ENCODE measurements around the gene ARHGEF12. TPM values are rescaled to one million over a fixed set of nuclear protein-coding genes. Genes with fewer than 3 reads are reported as not detected.

Gene ARHGEF12
- polyA plus RNA-seq, 3 donors, result 0.25 to 0.87 (median 0.27) TPM

GRCh38 chr11:120308081-120308480 is 28.1 kb upstream of the ARHGEF12 start:
- WGBS (ENCODE audit: insufficient coverage), result 91% methylated on average over 6 of the region's 7 CpGs
- Mint-ChIP-seq H3K27me3 (ENCODE audit: low read depth in 3 of 3) (peaks cover 18 to 41% (median 19%) of the 10 kb centered on the region in 3 donors), H3K4me1 (peaks cover 1% of the 10 kb centered on the region), H3K9me3 (no peaks in the 10 kb centered on the region), H3K36me3 (no peaks in the 10 kb centered on the region), H3K4me3 (no peak overlapping the region), H3K27ac (peak overlapping the region in 1 of 7 donors; percentile 41)
- Histone ChIP-seq H3K9ac (ENCODE audit: insufficient read depth, low read length, poor library complexity, severe bottlenecking) (no peak overlapping the region), H3K4me1 (ENCODE audit: control insufficient read depth in 1 of 2, insufficient read depth in 2 of 2, low read length in 2 of 2) (no peaks in the 10 kb centered on the region), H4K20me1 (ENCODE audit: insufficient read depth, low read length) (no peaks in the 10 kb centered on the region), H3K27me3 (ENCODE audit: control insufficient read depth in 2 of 2, insufficient read depth in 2 of 2, low read length in 2 of 2) (peaks cover 19 to 45% of the 10 kb centered on the region in 2 donors), H3K4me2 (replicated peaks; ENCODE audit: extremely low read depth, low read length, poor library complexity, severe bottlenecking) (no peak overlapping the region), H3K9me3 (replicated peaks in 1 of 2; ENCODE audit: control insufficient read depth in 1 of 2, insufficient read depth in 1 of 2, low read length in 2 of 2) (no peaks in the 10 kb centered on the region), H3K79me2 (ENCODE audit: insufficient read depth, low read length) (no peaks in the 10 kb centered on the region), H3K27ac (ENCODE audit: low read depth in 1 of 2, low read length in 2 of 2) (no peak overlapping the region), H3K36me3 (replicated peaks in 1 of 2; ENCODE audit: control insufficient read depth in 1 of 2, insufficient read depth in 2 of 2, low read length in 2 of 2) (no peaks in the 10 kb centered on the region), H3K4me3 (replicated peaks in 1 of 3; ENCODE audit: low read depth in 2 of 3, low read length in 3 of 3) (no peak overlapping the region), H2AFZ (ENCODE audit: insufficient read depth, low read depth, low read length, poor library complexity, severe bottlenecking) (no peak overlapping the region)
- intact Hi-C loops (cut with micrococcal nuclease), result no loop called here
- no peak for TF ChIP-seq CTCF (IDR thresholded peaks at IDR 0.05)
- no peak for DNase-seq

DNA sequence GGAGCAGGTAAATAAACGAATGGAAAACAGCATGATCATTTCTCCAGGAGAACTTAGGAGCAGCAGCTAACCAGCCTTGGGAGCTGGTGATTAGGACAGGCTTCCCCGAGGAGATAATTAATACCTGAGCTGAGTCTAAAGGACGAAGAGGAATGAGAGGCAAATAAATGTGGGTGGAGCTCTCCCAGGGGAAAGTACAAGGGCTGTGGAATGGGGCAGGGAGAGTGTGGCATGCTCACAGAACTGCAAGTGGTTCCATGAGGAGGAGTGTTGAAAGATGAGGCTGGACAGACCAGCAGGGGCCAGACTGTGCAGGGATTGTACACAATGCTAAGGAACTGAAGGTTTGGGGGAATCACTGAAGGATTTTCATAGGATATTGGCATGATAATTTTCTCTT is 25.3 kb upstream of the ARHGEF12 start:
- Histone ChIP-seq H3K4me3 (replicated peaks in 1 of 3; ENCODE audit: low read depth in 2 of 3, low read length in 3 of 3) (no peak overlapping the region), H3K4me2 (replicated peaks; ENCODE audit: extremely low read depth, low read length, poor library complexity, severe bottlenecking) (no peak overlapping the region), H2AFZ (ENCODE audit: insufficient read depth, low read depth, low read length, poor library complexity, severe bottlenecking) (no peak overlapping the region), H3K79me2 (ENCODE audit: insufficient read depth, low read length) (no peaks in the 10 kb centered on the region), H3K9ac (ENCODE audit: insufficient read depth, low read length, poor library complexity, severe bottlenecking) (no peak overlapping the region), H4K20me1 (ENCODE audit: insufficient read depth, low read length) (no peaks in the 10 kb centered on the region), H3K27me3 (ENCODE audit: control insufficient read depth in 2 of 2, insufficient read depth in 2 of 2, low read length in 2 of 2) (peaks cover 21 to 60% of the 10 kb centered on the region in 2 donors), H3K36me3 (replicated peaks in 1 of 2; ENCODE audit: control insufficient read depth in 1 of 2, insufficient read depth in 2 of 2, low read length in 2 of 2) (no peaks in the 10 kb centered on the region), H3K9me3 (replicated peaks in 1 of 2; ENCODE audit: control insufficient read depth in 1 of 2, insufficient read depth in 1 of 2, low read length in 2 of 2) (no peaks in the 10 kb centered on the region), H3K4me1 (ENCODE audit: control insufficient read depth in 1 of 2, insufficient read depth in 2 of 2, low read length in 2 of 2) (no peaks in the 10 kb centered on the region), H3K27ac (ENCODE audit: low read depth in 1 of 2, low read length in 2 of 2) (no peak overlapping the region)
- H3K4me1 Mint-ChIP-seq, result no peaks in the 10 kb centered on the region
- H3K4me3 Mint-ChIP-seq, result no peak overlapping the region
- 90% methylated on average over 3 of the region's 3 CpGs for WGBS (ENCODE audit: insufficient coverage)
- H3K27ac Mint-ChIP-seq, result no peak overlapping the region
- intact Hi-C loops (cut with micrococcal nuclease), result no loop called here
- DNase-seq, result no peak
- TF ChIP-seq CTCF (IDR thresholded peaks at IDR 0.05), result no peak
- H3K36me3 Mint-ChIP-seq, result no peaks in the 10 kb centered on the region
- no peaks in the 10 kb centered on the region for H3K9me3 Mint-ChIP-seq
- H3K27me3 Mint-ChIP-seq (ENCODE audit: low read depth in 3 of 3), result peaks cover 8 to 37% (median 21%) of the 10 kb centered on the region in 3 donors
